IPS DF 19.7 (cell line): ENCODE measurements around the gene HS3ST3A1.
"Not testable (repeated sequence)": the region's sequence is repeated elsewhere in the genome, so short reads cannot be mapped to it uniquely, and the experiment has no call there.

Experiments used
- DNase-seq: peaks from one replicate; pipeline ENCODE4 v3.0.0-alpha.2; 2013; ENCODE audit warnings: low read depth, low spot score

Gene HS3ST3A1

GRCh38 chr17:13538841-13539411 lies 62.8 kb downstream of the HS3ST3A1 start:
- no peak for DNase-seq

- DNase-seq, result no peak
These were observed 63.7 kb downstream of the HS3ST3A1 start for GRCh38 chr17:13537871-13538643.

- no peak for DNase-seq
These were observed 64.5 kb downstream of the HS3ST3A1 start for GRCh38 chr17:13537167-13537731.

GRCh38 chr17:13534946-13535345 lies 66.8 kb downstream of the HS3ST3A1 start:
- no peak for DNase-seq

- no peak for DNase-seq
These were observed 70.0 kb downstream of the HS3ST3A1 start for GRCh38 chr17:13531721-13532120.

- no peak for DNase-seq
These were observed 75.9 kb downstream of the HS3ST3A1 start for GRCh38 chr17:13525876-13526275.

GRCh38 chr17:13523164-13523563 lies 78.6 kb downstream of the HS3ST3A1 start:
- no peak for DNase-seq

- no peak for DNase-seq
These were observed 79.0 kb downstream of the HS3ST3A1 start for GRCh38 chr17:13522749-13523148.

- DNase-seq, result no peak
These were observed 79.9 kb downstream of the HS3ST3A1 start for GRCh38 chr17:13521784-13522183.

- no peak for DNase-seq
These were observed 80.7 kb downstream of the HS3ST3A1 start for GRCh38 chr17:13520899-13521572.

GRCh38 chr17:13518261-13519000 lies 83.3 kb downstream of the HS3ST3A1 start:
- no peak for DNase-seq

- DNase-seq, result no peak
These were observed 88.7 kb downstream of the HS3ST3A1 start for GRCh38 chr17:13513039-13513405.

- DNase-seq, result no peak
These were observed 91.7 kb downstream of the HS3ST3A1 start for GRCh38 chr17:13510062-13510461.

GRCh38 chr17:13509527-13509926 lies 92.2 kb downstream of the HS3ST3A1 start:
- no peak for DNase-seq

GRCh38 chr17:13508896-13509295 lies 92.8 kb downstream of the HS3ST3A1 start:
- no peak for DNase-seq

GRCh38 chr17:13503526-13503925 lies 98.2 kb downstream of the HS3ST3A1 start:
- no peak for DNase-seq

GRCh38 chr17:13502263-13502662 lies 99.5 kb downstream of the HS3ST3A1 start:
- DNase-seq, result no peak

- DNase-seq, result no peak
These were observed 100.8 kb downstream of the HS3ST3A1 start for GRCh38 chr17:13500947-13501346.

- no peak for DNase-seq
These were observed 103.5 kb downstream of the HS3ST3A1 start for GRCh38 chr17:13498184-13498583.

- not testable (repeated sequence) for DNase-seq
These were observed 105.1 kb downstream of the HS3ST3A1 start for GRCh38 chr17:13496553-13497056.

- DNase-seq, result no peak
These were observed 106.3 kb downstream of the HS3ST3A1 start for GRCh38 chr17:13495423-13495822.

GRCh38 chr17:13492737-13493122 lies 109.0 kb downstream of the HS3ST3A1 start:
- DNase-seq, result no peak
